NCI-H2171 (cell line): Measurements from ENCODE around the gene OR51A7.
"Not testable (repeated sequence)": the region's sequence is repeated elsewhere in the genome, so short reads cannot be mapped to it uniquely, and the experiment has no call there.

ENCODE experiments used
- DNase-seq: peaks from one replicate; lab custom pipeline; 2025; lab: John Stamatoyannopoulos, UW

Gene OR51A7

DNA sequence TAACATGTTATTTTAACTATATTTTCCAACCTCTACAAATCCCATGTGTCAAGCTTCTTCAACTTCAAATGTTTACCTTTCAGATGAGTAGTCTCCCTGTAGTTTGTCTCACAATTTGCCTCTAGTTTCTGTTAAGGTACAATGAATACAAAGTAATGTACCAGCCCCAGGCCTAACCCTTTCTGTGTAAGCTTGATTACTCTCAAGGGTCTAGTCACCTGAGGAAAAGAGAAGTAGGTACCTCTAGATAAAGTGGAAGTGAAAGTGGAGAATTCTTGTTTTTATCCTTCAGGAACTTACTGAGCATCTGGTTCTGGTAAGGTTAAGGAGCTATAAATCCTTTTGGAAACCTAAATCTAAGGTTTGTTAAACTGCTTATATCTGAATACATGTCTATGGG lies at the start of gene OR51A7:
TSS of gene OR51A7 (plus strand) at position 300 of the 400 bp plus-strand sequence. CDS start 3,587 bp downstream, outside the sequence.
- DNase-seq, result no peak

DNA sequence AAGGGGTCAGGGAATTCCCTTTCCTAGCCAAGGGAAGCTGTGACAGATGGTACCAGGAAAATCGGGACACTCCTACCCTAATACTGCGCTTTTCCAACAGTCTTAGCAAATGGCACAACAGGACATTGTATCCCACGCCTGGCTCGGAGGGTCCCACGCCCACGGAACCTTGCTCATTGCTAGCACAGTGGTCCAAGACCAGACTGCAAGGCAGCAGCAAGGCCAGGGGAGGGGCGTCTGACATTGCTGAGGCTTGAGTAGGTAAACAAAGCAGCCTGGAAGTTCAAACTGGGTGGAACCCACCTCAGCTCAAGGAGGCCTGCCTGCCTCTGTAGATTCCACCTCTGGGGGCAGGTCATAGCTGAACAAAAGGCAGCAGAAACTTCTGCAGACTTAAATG lies 49.3 kb upstream of the OR51A7 start:
- DNase-seq, result not testable (repeated sequence)

DNA sequence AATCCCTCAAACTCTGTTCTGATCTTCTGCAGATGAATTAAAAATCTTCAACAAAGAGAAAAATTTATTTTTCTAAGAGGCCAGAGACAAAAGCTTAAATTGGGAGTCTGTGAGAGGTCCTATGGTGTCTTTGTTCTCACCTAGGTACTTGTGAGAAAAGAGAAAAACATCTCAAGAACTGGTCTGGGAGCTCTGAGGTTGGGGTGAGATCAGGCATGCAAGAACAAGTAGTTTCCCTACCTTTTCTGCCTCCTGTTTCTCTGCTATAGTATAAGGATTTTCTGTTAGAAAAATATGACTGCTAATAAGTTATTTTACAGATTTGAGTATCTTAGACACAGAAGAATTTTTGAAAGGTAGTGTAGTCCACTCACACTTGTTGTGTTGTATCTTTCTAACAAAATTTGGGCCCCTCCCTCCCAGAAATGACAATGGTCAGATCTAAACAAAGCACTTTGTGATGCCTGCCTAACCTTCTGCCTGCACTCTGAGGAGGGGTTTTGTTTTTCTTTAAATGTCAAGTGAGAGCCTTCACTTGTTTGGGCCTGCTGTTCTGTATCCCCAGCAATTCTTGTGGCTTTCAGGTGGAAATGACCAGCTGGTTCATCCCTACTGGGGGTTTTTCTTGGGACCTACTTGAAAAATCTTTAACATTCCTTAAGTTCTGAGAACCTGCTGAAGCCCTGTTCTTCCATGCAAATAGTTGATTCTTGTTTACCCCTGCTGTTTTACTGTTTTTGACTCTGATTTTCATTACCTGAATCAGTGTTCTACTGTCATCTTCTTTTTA lies 40.9 kb upstream of the OR51A7 start:
- no peak for DNase-seq

DNA sequence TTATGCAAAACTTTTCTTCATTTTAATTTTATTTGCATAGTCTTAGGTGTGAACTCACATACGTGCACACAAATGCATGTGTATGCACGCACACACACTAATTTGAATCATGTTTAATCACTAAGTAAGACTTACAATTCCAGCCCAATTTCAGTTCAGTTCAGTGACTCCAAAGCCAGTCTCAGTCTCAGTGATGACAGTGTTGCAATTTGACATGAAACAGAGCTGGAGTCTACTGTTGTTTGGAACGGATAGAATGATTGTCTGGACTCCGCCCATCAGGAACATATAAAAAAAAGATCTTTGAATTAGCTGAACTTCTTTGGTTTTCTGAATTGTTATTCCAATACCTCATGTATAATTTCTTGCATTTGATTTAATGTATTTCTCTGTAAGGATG lies 39.7 kb upstream of the OR51A7 start:
- DNase-seq, result no peak

DNA sequence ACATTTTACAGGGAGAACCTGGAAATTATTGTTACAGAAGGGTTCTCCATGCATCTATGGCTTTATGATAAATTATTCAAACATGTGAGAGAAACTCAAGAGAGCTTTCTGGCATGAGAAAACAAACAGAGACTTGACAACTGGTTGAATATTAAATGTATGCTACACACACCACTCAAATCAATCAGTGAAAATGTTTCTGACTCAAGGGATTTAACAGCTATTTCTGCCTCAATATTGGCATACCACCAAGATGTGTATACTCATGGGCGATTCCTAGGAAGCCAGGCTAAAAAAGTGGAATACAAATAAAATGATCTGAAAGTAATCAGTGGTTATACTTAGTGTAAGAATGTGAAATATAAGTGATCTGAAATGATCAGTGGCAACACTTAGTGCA lies 37.7 kb upstream of the OR51A7 start:
- no peak for DNase-seq

DNA sequence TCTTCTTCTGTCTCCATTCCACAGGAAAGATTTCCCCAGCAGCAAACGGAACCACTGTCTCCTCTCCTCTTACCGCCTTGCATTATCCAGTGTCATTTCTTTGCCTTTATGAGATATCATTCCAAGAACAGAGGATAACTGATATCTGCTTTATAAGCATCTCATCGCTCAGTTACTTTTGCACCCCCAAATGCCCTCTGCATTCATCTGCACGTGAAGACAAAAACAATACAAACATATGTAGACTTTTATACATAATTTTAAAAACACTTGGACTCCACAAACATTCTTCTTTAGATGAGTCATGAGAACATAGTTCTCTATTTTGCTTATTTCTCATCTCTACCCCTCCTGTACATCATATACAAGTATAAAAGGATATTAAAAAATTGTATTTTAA lies 22.4 kb upstream of the OR51A7 start:
- DNase-seq, result no peak

- no peak for DNase-seq
Measured at GRCh38 chr11:4881860-4882500, 21.6 kb upstream of the OR51A7 start, which contains the start of gene OR51T1. Gene OR51T1 (plus strand): TSS chr11:4881900. CDS start chr11:4881900, 0 bp downstream.

DNA sequence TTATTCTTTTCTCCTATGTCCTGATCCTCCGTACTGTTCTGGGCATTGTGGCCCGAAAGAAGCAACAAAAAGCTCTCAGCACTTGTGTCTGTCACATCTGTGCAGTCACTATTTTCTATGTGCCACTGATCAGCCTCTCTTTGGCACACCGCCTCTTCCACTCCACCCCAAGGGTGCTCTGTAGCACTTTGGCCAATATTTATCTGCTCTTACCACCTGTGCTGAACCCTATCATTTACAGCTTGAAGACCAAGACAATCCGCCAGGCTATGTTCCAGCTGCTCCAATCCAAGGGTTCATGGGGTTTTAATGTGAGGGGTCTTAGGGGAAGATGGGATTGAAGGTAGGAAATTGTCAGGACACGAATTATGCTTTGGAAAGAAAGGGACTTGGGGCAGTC lies 21.0 kb upstream of the OR51A7 start:
- DNase-seq, result no peak

DNA sequence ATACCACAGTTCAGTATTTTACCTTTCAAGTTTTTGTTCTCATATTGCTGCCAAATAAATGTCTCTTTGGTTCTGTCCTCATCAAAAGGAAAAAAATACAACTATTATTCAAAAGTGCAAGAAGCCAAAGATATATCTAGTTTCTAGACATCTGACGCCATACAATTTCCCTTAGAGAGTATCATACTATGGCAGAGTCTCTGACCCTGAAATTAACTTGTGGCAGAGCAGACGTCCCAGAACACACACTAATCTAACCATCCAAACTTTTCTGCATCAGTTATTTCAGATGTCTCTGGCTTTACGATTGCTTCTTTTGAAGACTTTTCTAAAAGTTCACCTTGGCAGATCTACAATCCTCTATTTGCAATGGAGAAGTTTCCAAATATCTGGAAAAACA lies 19.2 kb upstream of the OR51A7 start:
- no peak for DNase-seq

- DNase-seq, result no peak
Measured at GRCh38 chr11:4886186-4886585, 17.4 kb upstream of the OR51A7 start.

- DNase-seq, result no peak
Measured at GRCh38 chr11:4887591-4887990, 16.0 kb upstream of the OR51A7 start.

GRCh38 chr11:4890279-4890678 lies 13.3 kb upstream of the OR51A7 start:
- DNase-seq, result no peak

- no peak for DNase-seq
Measured at GRCh38 chr11:4891996-4892640, 11.5 kb upstream of the OR51A7 start.

GRCh38 chr11:4916581-4916980 lies 13.0 kb downstream of the OR51A7 start:
- no peak for DNase-seq

- DNase-seq, result no peak
Measured at GRCh38 chr11:4919250-4919649, 15.7 kb downstream of the OR51A7 start, which contains the start of gene OR51G2. Gene OR51G2 (minus strand): TSS chr11:4919350. CDS start chr11:4915663, 3,687 bp downstream.

GRCh38 chr11:4921796-4922195 lies 18.2 kb downstream of the OR51A7 start:
- no peak for DNase-seq

- DNase-seq, result no peak
Measured at GRCh38 chr11:4922304-4922703, 18.7 kb downstream of the OR51A7 start.

- DNase-seq, result no peak
Measured at GRCh38 chr11:4924239-4924638, 20.7 kb downstream of the OR51A7 start, which contains the start of gene OR51G1. Gene OR51G1 (minus strand): TSS chr11:4924339. CDS start chr11:4924339, 0 bp downstream.

DNA sequence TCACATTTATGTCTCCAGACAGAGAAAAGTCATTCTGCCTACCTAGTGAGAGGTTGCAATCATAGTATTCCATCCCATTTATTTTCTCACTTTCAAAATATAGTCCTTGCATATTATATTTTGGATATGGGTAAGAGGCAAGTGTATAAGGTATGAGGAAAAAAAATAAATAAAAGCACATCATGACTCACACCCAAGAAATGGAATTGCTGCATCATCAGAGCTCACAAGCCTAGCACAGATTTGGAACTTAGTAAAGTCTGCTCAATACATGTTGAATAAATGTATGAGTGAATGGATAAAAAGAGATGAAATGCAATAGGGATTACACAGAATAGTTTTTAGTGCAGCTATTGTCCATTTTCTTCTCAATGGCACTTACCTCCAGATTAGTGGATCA lies 23.0 kb downstream of the OR51A7 start:
- no peak for DNase-seq

GRCh38 chr11:4932751-4933150 lies 29.2 kb downstream of the OR51A7 start:
- no peak for DNase-seq

DNA sequence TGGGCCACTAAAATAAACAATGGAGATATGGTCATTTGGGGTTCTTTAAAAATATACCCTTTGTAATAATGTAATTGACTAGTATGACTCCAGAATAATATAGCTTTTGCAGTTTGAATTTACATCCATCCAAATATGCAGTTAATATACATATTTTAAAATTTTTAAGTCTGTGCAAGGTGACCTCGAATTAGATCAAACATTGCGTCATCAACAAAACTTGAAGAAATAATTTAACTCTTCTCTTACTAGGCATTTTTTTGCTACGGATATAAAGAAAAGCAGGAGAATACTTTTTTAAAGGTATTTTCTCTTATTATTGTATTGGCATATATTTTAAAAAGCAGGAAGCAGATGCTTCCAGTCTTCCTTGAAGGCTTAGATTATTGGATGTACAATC lies 33.2 kb downstream of the OR51A7 start:
- no peak for DNase-seq

DNA sequence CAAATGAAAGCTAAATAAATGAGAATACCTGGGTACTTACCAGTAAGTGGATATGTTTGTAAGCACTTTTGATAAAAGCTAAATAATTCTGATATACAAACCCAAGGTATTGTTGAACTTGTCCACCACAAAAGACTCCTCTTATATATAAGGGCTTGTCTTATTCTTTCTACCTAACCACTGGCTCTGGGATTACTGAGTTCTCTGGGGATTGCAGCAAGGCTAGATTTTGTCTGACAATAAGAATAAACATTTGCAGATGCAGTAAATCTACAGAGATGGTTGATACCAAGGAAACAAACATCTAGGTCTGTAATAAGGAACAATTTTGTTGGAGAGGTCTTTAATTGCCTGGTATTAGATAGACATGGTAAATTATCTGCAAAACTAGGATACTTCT lies 43.9 kb downstream of the OR51A7 start, which contains the start of gene OR51A4:
TSS of gene OR51A4 (minus strand) at position 101 of the 400 bp plus-strand sequence. CDS start 505 bp downstream, outside the sequence.
- DNase-seq, result no peak

GRCh38 chr11:4955613-4956012 lies 52.0 kb downstream of the OR51A7 start, which contains the start of gene OR51A2:
Gene OR51A2 (minus strand): TSS chr11:4955713. CDS start chr11:4955713, 0 bp downstream.
- DNase-seq, result not testable (repeated sequence)
